22Rv1 (cell line): ENCODE results near the gene RGS6.

Source experiments
- CTCF ChIP-seq: fragments of 450-650 bp; IDR thresholded peaks from 2 replicates; pipeline ENCODE4 v1.5.1; 2017; ENCODE audit warnings: mild to moderate bottlenecking
- ZFX ChIP-seq: fragments of 450-650 bp; IDR thresholded peaks from 2 replicates; pipeline ENCODE4 v1.6.1; 2017; ENCODE audit warnings: antibody characterized with exemption, borderline replicate concordance

- no peak for TF ChIP-seq CTCF
- TF ChIP-seq ZFX: no peak
Observed at GRCh38 chr14:72476657-72477499, 544.6 kb downstream of the RGS6 start.
